Skin epidermis (tissue), 12 donors: Measurements from ENCODE around the gene LRCH1.
"Not testable (repeated sequence)": the region's sequence is repeated elsewhere in the genome, so short reads cannot be mapped to it uniquely, and the experiment has no call there.

Experiments
- H3K27ac ChIP-seq, 21 experiments: fragments of 200-600 bp; sonication (generic) in 11 of 21; one replicate each; pipeline ENCODE4 v1.5.0; 2020; ENCODE audit warnings: mild to moderate bottlenecking in 3 of 21, inconsistent platforms in 2 of 21, moderate library complexity in 2 of 21
- H3K4me3 ChIP-seq, 7 experiments: fragments of 200-600 bp; sonication (generic) in 2 of 7; one replicate each; pipeline ENCODE4 v1.5.0; 2020; ENCODE audit warnings: inconsistent platforms in 2 of 7, mild to moderate bottlenecking in 2 of 7, moderate library complexity in 1 of 7

Gene LRCH1

GRCh38 chr13:46751811-46752635, 199.1 kb downstream of the LRCH1 start:
- H3K27ac ChIP-seq = peak overlapping the region in 1 of 21 experiments; percentile 56
- H3K4me3 ChIP-seq = no peak overlapping the region

- no peak overlapping the region for H3K27ac ChIP-seq
- H3K4me3 ChIP-seq = no peak overlapping the region
These were observed 200.2 kb downstream of the LRCH1 start for GRCh38 chr13:46753137-46753536.

GRCh38 chr13:46753917-46754316, 200.9 kb downstream of the LRCH1 start:
- no peak overlapping the region for H3K4me3 ChIP-seq
- no peak overlapping the region for H3K27ac ChIP-seq

GRCh38 chr13:46754812-46755211, 201.8 kb downstream of the LRCH1 start:
- Histone ChIP-seq H3K4me3 (no peak overlapping the region), H3K27ac (no peak overlapping the region)

- not testable (repeated sequence) for H3K4me3 ChIP-seq, H3K27ac ChIP-seq
These were observed 202.5 kb downstream of the LRCH1 start for GRCh38 chr13:46755508-46755907.

GRCh38 chr13:46756977-46757376, 204.0 kb downstream of the LRCH1 start:
- Histone ChIP-seq H3K27ac (no peak overlapping the region), H3K4me3 (no peak overlapping the region)

GRCh38 chr13:46757640-46758039, 204.7 kb downstream of the LRCH1 start:
- Histone ChIP-seq H3K4me3 (no peak overlapping the region), H3K27ac (no peak overlapping the region)

- H3K27ac ChIP-seq = peak overlapping the region in 2 of 21 experiments; percentile 19 to 59
- no peak overlapping the region for H3K4me3 ChIP-seq
These were observed 206.9 kb downstream of the LRCH1 start for GRCh38 chr13:46759846-46760245.

- Histone ChIP-seq H3K27ac (no peak overlapping the region), H3K4me3 (no peak overlapping the region)
These were observed 208.2 kb downstream of the LRCH1 start for GRCh38 chr13:46761174-46761573.

- no peak overlapping the region for H3K27ac ChIP-seq
- H3K4me3 ChIP-seq = no peak overlapping the region
These were observed 208.9 kb downstream of the LRCH1 start for GRCh38 chr13:46761866-46762265.

- not testable (repeated sequence) for H3K4me3 ChIP-seq, H3K27ac ChIP-seq
These were observed 217.0 kb downstream of the LRCH1 start for GRCh38 chr13:46769925-46770324.

GRCh38 chr13:46771693-46772092, 218.7 kb downstream of the LRCH1 start:
- Histone ChIP-seq H3K4me3 (no peak overlapping the region), H3K27ac (no peak overlapping the region)

GRCh38 chr13:46773541-46773940, 220.6 kb downstream of the LRCH1 start:
- no peak overlapping the region for H3K4me3 ChIP-seq
- no peak overlapping the region for H3K27ac ChIP-seq

GRCh38 chr13:46775385-46776107, 222.6 kb downstream of the LRCH1 start:
- Histone ChIP-seq H3K4me3 (no peak overlapping the region), H3K27ac (no peak overlapping the region)

- H3K27ac ChIP-seq = no peak overlapping the region
- no peak overlapping the region for H3K4me3 ChIP-seq
These were observed 225.1 kb downstream of the LRCH1 start for GRCh38 chr13:46778095-46778494.

GRCh38 chr13:46778890-46779289, 225.9 kb downstream of the LRCH1 start:
- no peak overlapping the region for H3K27ac ChIP-seq
- no peak overlapping the region for H3K4me3 ChIP-seq

GRCh38 chr13:46782066-46782465, 229.1 kb downstream of the LRCH1 start:
- no peak overlapping the region for H3K4me3 ChIP-seq
- no peak overlapping the region for H3K27ac ChIP-seq

- Histone ChIP-seq H3K4me3 (no peak overlapping the region), H3K27ac (no peak overlapping the region)
These were observed 229.7 kb downstream of the LRCH1 start for GRCh38 chr13:46782691-46783090.

- H3K4me3 ChIP-seq = no peak overlapping the region
- no peak overlapping the region for H3K27ac ChIP-seq
These were observed 230.5 kb downstream of the LRCH1 start for GRCh38 chr13:46783504-46783903.

GRCh38 chr13:46795321-46795720, 242.4 kb downstream of the LRCH1 start:
- Histone ChIP-seq H3K27ac (no peak overlapping the region), H3K4me3 (no peak overlapping the region)

GRCh38 chr13:46796129-46796514, 243.2 kb downstream of the LRCH1 start:
- H3K27ac ChIP-seq = peak overlapping the region in 20 of 21 experiments; percentile 52 to 95 (median 88)
- H3K4me3 ChIP-seq = peak overlapping the region; percentile 57 to 94 (median 86)
